Small intestine (tissue), 7 donors: ENCODE results near the gene PRSS12. TPM values are rescaled to one million over a fixed set of nuclear protein-coding genes. Genes with fewer than 3 reads are reported as not detected.

Experiments used
- DNase-seq, 2 donors: peaks; one replicate each; pipeline versions ENCODE4 v3.0.0 to v3.0.0-alpha.2; 2013
- FAIRE-seq: peaks from 2 replicates; lab custom pipeline; 2012; peaks lifted over from hg19 to GRCh38; lab: Jason Lieb, UNC
- H3K27ac ChIP-seq, 3 donors: one replicate each; pipeline ENCODE4 v1.5.1; 2013; ENCODE audit warnings: low read length in 2 of 3, mild to moderate bottlenecking in 2 of 3, control low read depth in 1 of 3, inconsistent platforms in 1 of 3, low read depth in 1 of 3, moderate library complexity in 1 of 3
- H3K27me3 ChIP-seq, 3 donors: one replicate each; pipeline ENCODE4 v1.6.1; 2013; ENCODE audit warnings: low read length in 3 of 3, inconsistent platforms in 1 of 3; ENCODE audit not compliant: control insufficient read depth in 3 of 3, insufficient read depth in 3 of 3
- H3K36me3 ChIP-seq, 3 donors: one replicate each; pipeline ENCODE4 v1.6.1; 2013; ENCODE audit warnings: low read length in 3 of 3, inconsistent platforms in 1 of 3, low read depth in 1 of 3, mild to moderate bottlenecking in 1 of 3, moderate library complexity in 1 of 3; ENCODE audit not compliant: control insufficient read depth in 3 of 3, insufficient read depth in 2 of 3
- H3K4me1 ChIP-seq, 3 donors: one replicate each; pipeline ENCODE4 v1.6.1; 2013; ENCODE audit warnings: low read length in 2 of 3, inconsistent platforms in 1 of 3, low read depth in 1 of 3, mild to moderate bottlenecking in 1 of 3, moderate library complexity in 1 of 3; ENCODE audit not compliant: control insufficient read depth in 3 of 3, insufficient read depth in 2 of 3
- H3K4me3 ChIP-seq, 3 donors: one replicate each; pipeline ENCODE4 v1.5.1; 2013; ENCODE audit warnings: low read length in 3 of 3, control low read depth in 1 of 3, inconsistent platforms in 1 of 3, low read depth in 1 of 3, mild to moderate bottlenecking in 1 of 3, moderate library complexity in 1 of 3
- H3K9me3 ChIP-seq, 2 donors: one replicate each; pipeline ENCODE4 v1.6.1; 2013; ENCODE audit warnings: low read depth in 1 of 2, low read length in 1 of 2; ENCODE audit not compliant: control insufficient read depth in 2 of 2, insufficient read depth in 1 of 2
- WGBS, 3 donors: extraction: QIAGEN DNeasy Blood & Tissue Kit; methylation state at CpG; one replicate each; pipeline ENCODE4 v1.1.7; 2013; 5-methylcytosine and 5-hydroxymethylcytosine counted together
- polyA plus RNA-seq, 4 donors: library from polyadenylated mRNA; stranded (reverse) in 3 of 4; unstranded in 1 of 4; fragments of 200-250 nt in 3 of 4; fragments of 120-200 nt in 1 of 4; gene quantifications; one replicate each; pipeline versions ENCODE4 v1.2.1 to v1.2.3, GENCODE V29; 2013
- donor health status: healthy with polysubstance abuse.
- donor health status: control.
- donor health status: control.
- donor health status: Bipolar disorder and iron deficiency.
- donor health status: healthy.

PRSS12 gene
- polyA plus RNA-seq, 4 donors, result 2.2 to 20.8 (median 8.9) TPM

DNA sequence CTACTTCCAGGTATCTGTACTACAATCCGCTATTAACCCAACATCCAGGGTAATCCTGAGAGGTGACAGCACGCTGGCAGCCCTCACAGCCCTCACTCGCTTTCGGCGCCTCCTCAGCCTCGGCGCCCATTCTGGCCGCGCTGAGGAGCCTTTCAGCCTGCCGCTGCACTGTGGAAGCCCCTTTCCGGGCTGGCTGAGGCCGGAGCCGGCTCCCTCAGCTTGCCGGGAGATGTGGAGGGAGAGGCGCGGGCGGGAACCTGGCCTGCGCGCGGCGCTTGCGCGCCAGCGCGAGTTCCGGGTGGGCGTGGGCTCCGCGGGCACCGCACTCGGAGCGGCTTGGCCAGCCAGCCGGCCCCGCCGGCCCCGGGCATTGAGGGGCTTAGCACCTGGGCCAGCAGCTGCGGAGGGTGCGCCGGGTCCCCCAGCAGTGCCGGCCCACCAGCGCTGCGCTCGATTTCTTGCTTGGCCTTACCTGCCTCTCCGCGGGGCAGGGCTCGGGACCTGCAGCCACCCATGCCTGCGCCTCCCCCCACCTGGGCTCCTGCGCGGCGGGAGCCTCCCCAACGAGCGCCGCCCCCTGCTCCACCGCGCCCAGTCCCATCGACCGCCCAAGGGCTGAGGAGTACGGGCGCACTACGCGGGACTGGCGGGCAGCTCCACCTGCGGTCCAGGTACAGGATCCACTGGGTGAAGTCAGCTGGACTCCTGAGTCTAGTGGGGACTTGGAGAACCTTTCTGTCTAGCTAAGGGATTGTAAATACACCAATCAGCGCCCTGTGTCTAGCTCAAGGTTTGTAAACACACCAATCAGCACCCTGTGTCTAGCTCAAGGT lies 87.3 kb downstream of the PRSS12 start:
- FAIRE-seq (no peak), DNase-seq (peak; percentile 51 to 83)
- H3K36me3 ChIP-seq, result no peaks in the 10 kb centered on the region
- no peaks in the 10 kb centered on the region for H3K4me1 ChIP-seq
- no peaks in the 10 kb centered on the region for H3K9me3 ChIP-seq
- peak overlapping the region; percentile 29 to 58 (median 51) for H3K4me3 ChIP-seq
- H3K27me3 ChIP-seq, result no peaks in the 10 kb centered on the region
- peak overlapping the region in 1 of 3 donors; percentile 38 for H3K27ac ChIP-seq
- WGBS, 3 donors, result 13 to 21% (median 16%) methylated on average over 37 to 64 of the region's 64 CpGs

DNA sequence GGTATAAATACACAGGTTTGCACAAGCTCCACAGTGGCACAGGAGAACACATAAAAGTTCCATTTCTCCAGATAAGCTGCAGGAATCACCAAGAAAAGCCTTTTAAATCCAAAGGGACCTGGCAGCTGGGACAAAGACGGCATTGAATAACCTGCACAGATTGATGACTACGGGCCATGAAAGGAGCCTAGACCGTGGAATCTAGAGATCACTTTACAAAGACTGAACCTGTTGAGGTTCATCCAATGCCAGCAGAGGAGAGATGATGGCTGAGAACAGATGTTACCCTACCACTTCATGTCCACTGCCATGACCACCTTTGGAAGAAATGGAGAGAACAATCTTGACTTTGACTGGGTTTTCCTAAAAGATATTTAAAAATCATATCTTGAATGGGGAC lies 88.7 kb downstream of the PRSS12 start:
- H3K9me3 ChIP-seq, result no peaks in the 10 kb centered on the region
- H3K36me3 ChIP-seq, result no peaks in the 10 kb centered on the region
- H3K4me1 ChIP-seq, result no peaks in the 10 kb centered on the region
- FAIRE-seq (no peak), DNase-seq (no peak)
- H3K4me3 ChIP-seq, result no peak overlapping the region
- H3K27ac ChIP-seq, result no peak overlapping the region
- 93 to 96% (median 96%) methylated on average over 3 of the region's 3 CpGs for WGBS, 3 donors
- no peaks in the 10 kb centered on the region for H3K27me3 ChIP-seq

- Histone ChIP-seq H3K4me3 (no peak overlapping the region), H3K4me1 (no peaks in the 10 kb centered on the region), H3K36me3 (no peaks in the 10 kb centered on the region), H3K9me3 (no peaks in the 10 kb centered on the region), H3K27ac (no peak overlapping the region), H3K27me3 (no peaks in the 10 kb centered on the region)
- WGBS, 3 donors, result 87 to 92% (median 88%) methylated on average over 2 of the region's 2 CpGs
- FAIRE-seq (no peak), DNase-seq (no peak)
Measured at GRCh38 chr4:118260309-118260708, 92.5 kb downstream of the PRSS12 start.

- DNase-seq, result no peak
- FAIRE-seq, result no peak
- H3K36me3 ChIP-seq, result no peaks in the 10 kb centered on the region
- H3K27ac ChIP-seq, result no peak overlapping the region
- H3K27me3 ChIP-seq, result no peaks in the 10 kb centered on the region
- WGBS, 3 donors, result 73 to 93% (median 85%) methylated on average over 3 of the region's 3 CpGs
- no peaks in the 10 kb centered on the region for H3K9me3 ChIP-seq
- no peaks in the 10 kb centered on the region for H3K4me1 ChIP-seq
- H3K4me3 ChIP-seq, result no peak overlapping the region
Measured at GRCh38 chr4:118259111-118259510, 93.7 kb downstream of the PRSS12 start.

- Histone ChIP-seq H3K27ac (no peak overlapping the region), H3K4me3 (no peak overlapping the region), H3K4me1 (no peaks in the 10 kb centered on the region), H3K27me3 (no peaks in the 10 kb centered on the region), H3K9me3 (no peaks in the 10 kb centered on the region), H3K36me3 (no peaks in the 10 kb centered on the region)
- FAIRE-seq (no peak), DNase-seq (no peak)
Measured at GRCh38 chr4:118254368-118254767, 98.4 kb downstream of the PRSS12 start.

- no peak overlapping the region for H3K4me3 ChIP-seq
- H3K27me3 ChIP-seq, result no peaks in the 10 kb centered on the region
- FAIRE-seq (no peak), DNase-seq (no peak)
- H3K27ac ChIP-seq, result no peak overlapping the region
- 84 to 98% (median 88%) methylated on average over 3 of the region's 3 CpGs for WGBS, 3 donors
- no peaks in the 10 kb centered on the region for H3K36me3 ChIP-seq
- H3K9me3 ChIP-seq, result no peaks in the 10 kb centered on the region
- no peaks in the 10 kb centered on the region for H3K4me1 ChIP-seq
Measured at GRCh38 chr4:118249890-118250289, 102.9 kb downstream of the PRSS12 start.

GRCh38 chr4:118237531-118237930 lies 115.3 kb downstream of the PRSS12 start:
- no peaks in the 10 kb centered on the region for H3K27me3 ChIP-seq
- H3K9me3 ChIP-seq, result no peaks in the 10 kb centered on the region
- FAIRE-seq (no peak), DNase-seq (no peak)
- no peaks in the 10 kb centered on the region for H3K36me3 ChIP-seq
- WGBS, 3 donors, result 80 to 89% (median 88%) methylated on average over 2 of the region's 2 CpGs
- H3K4me1 ChIP-seq, result no peaks in the 10 kb centered on the region
- H3K4me3 ChIP-seq, result no peak overlapping the region
- no peak overlapping the region for H3K27ac ChIP-seq

DNA sequence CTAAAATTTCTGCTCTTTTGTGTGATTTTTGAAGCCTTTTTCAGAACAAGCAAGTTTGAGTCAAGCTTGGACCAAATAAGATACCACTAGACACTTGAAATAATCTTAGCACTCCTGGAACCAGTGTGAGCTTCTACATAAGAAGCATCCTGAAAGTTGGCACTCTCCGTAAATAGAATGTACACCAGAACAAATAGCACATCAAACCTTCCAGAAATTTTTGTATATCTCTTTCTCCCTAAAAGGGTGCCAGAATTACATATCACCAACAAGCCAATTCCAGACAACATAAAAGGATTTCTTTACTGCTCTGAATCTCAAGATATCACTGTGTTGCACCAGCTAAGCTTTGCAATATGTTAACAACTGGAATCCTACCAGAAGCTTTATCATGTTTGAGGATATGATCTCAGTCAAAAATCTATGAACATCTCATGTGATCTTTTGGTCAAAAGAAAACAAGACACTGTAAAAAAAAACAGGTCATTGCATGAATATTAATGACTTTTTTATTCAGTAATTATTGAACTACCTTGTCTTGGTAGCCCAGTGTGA lies 117.2 kb downstream of the PRSS12 start:
- 83 to 90% (median 88%) methylated on average over 1 of the region's 1 CpG for WGBS, 3 donors
- Histone ChIP-seq H3K27me3 (no peaks in the 10 kb centered on the region), H3K4me3 (no peak overlapping the region), H3K36me3 (no peaks in the 10 kb centered on the region), H3K27ac (no peak overlapping the region), H3K9me3 (no peaks in the 10 kb centered on the region), H3K4me1 (no peaks in the 10 kb centered on the region)
- DNase-seq (no peak), FAIRE-seq (no peak)
